ENCODE measurements around the gene AATF.

AATF gene

GRCh38 chr17:36979565-36979941 lies 30.8 kb downstream of the AATF start:
- no peak for DNase-seq (ENCODE audit: low spot score)

GRCh38 chr17:36980280-36980761 lies 31.6 kb downstream of the AATF start:
- DNase-seq (ENCODE audit: low spot score): peak; percentile 16

GRCh38 chr17:36983618-36984017 lies 34.9 kb downstream of the AATF start:
- no peak for DNase-seq (ENCODE audit: low spot score)

GRCh38 chr17:36989173-36989572 lies 40.4 kb downstream of the AATF start:
- no peak for DNase-seq (ENCODE audit: low spot score)

GRCh38 chr17:36992701-36993100 lies 43.9 kb downstream of the AATF start:
- no peak for DNase-seq (ENCODE audit: low spot score)

- DNase-seq (ENCODE audit: low spot score): no peak
Observed at GRCh38 chr17:36993227-36993626, 44.5 kb downstream of the AATF start.

GRCh38 chr17:36994438-36994837 lies 45.7 kb downstream of the AATF start:
- no peak for DNase-seq (ENCODE audit: low spot score)

GRCh38 chr17:36999471-36999870 lies 50.7 kb downstream of the AATF start:
- no peak for DNase-seq (ENCODE audit: low spot score)

GRCh38 chr17:37016780-37017179 lies 68.0 kb downstream of the AATF start:
- no peak for DNase-seq (ENCODE audit: low spot score)

GRCh38 chr17:37017404-37017803 lies 68.7 kb downstream of the AATF start:
- no peak for DNase-seq (ENCODE audit: low spot score)

GRCh38 chr17:37019117-37019740 lies 70.5 kb downstream of the AATF start:
- no peak for DNase-seq (ENCODE audit: low spot score)

GRCh38 chr17:37019741-37020129 lies 71.0 kb downstream of the AATF start:
- DNase-seq (ENCODE audit: low spot score): no peak

- DNase-seq (ENCODE audit: low spot score): no peak
Observed at GRCh38 chr17:37024181-37024637, 75.5 kb downstream of the AATF start.

- DNase-seq (ENCODE audit: low spot score): no peak
Observed at GRCh38 chr17:37025238-37025637, 76.5 kb downstream of the AATF start.

GRCh38 chr17:37025847-37026530 lies 77.2 kb downstream of the AATF start:
- no peak for DNase-seq (ENCODE audit: low spot score)

GRCh38 chr17:37026531-37026869 lies 77.7 kb downstream of the AATF start:
- no peak for DNase-seq (ENCODE audit: low spot score)

- DNase-seq (ENCODE audit: low spot score): no peak
Observed at GRCh38 chr17:37028040-37028439, 79.3 kb downstream of the AATF start.

- DNase-seq (ENCODE audit: low spot score): no peak
Observed at GRCh38 chr17:37031493-37032083, 82.8 kb downstream of the AATF start.

GRCh38 chr17:37037590-37038155 lies 88.9 kb downstream of the AATF start:
- no peak for DNase-seq (ENCODE audit: low spot score)

- DNase-seq (ENCODE audit: low spot score): no peak
Observed at GRCh38 chr17:37039269-37039668, 90.5 kb downstream of the AATF start.

- no peak for DNase-seq (ENCODE audit: low spot score)
Observed at GRCh38 chr17:37041932-37042331, 93.2 kb downstream of the AATF start.

- DNase-seq (ENCODE audit: low spot score): no peak
Observed at GRCh38 chr17:37043201-37043600, 94.4 kb downstream of the AATF start.

GRCh38 chr17:37045351-37045922 lies 96.7 kb downstream of the AATF start:
- no peak for DNase-seq (ENCODE audit: low spot score)

All from iPS-NIHi11 (cell line).